HG02623 (cell line): ENCODE results near the gene SCUBE3.

Experiments used
- ATAC-seq: cut with Tn5 transposase; IDR thresholded peaks from one replicate; pipeline ENCODE4 v1.9.1; 2021; ENCODE audit warnings: moderate library complexity; ENCODE audit not compliant: unreplicated experiment

The SCUBE3 gene

GRCh38 chr6:35209081-35209480 is 4.7 kb upstream of the SCUBE3 start:
- no peak for ATAC-seq

GRCh38 chr6:35209622-35210247 is 4.0 kb upstream of the SCUBE3 start:
- ATAC-seq, result no peak

- no peak for ATAC-seq
Measured at GRCh38 chr6:35213298-35213791, 411 bp upstream of the SCUBE3 start.

- no peak for ATAC-seq
Measured at GRCh38 chr6:35214869-35215664, 1.3 kb downstream of the SCUBE3 start.

- no peak for ATAC-seq
Measured at GRCh38 chr6:35215665-35216411, 2.1 kb downstream of the SCUBE3 start.

- ATAC-seq, result no peak
Measured at GRCh38 chr6:35216412-35216732, 2.6 kb downstream of the SCUBE3 start.

GRCh38 chr6:35216851-35217811 is 3.4 kb downstream of the SCUBE3 start:
- ATAC-seq, result no peak

GRCh38 chr6:35218021-35218420 is 4.3 kb downstream of the SCUBE3 start:
- no peak for ATAC-seq

- no peak for ATAC-seq
Measured at GRCh38 chr6:35218456-35218855, 4.7 kb downstream of the SCUBE3 start.

GRCh38 chr6:35219683-35220326 is 6.0 kb downstream of the SCUBE3 start:
- ATAC-seq, result no peak

- ATAC-seq, result no peak
Measured at GRCh38 chr6:35220711-35221110, 7.0 kb downstream of the SCUBE3 start.

GRCh38 chr6:35223396-35223795 is 9.6 kb downstream of the SCUBE3 start:
- no peak for ATAC-seq

GRCh38 chr6:35224720-35225119 is 11.0 kb downstream of the SCUBE3 start:
- no peak for ATAC-seq

GRCh38 chr6:35228481-35228880 is 14.7 kb downstream of the SCUBE3 start:
- no peak for ATAC-seq

- no peak for ATAC-seq
Measured at GRCh38 chr6:35229304-35229703, 15.5 kb downstream of the SCUBE3 start.

GRCh38 chr6:35230498-35230897 is 16.7 kb downstream of the SCUBE3 start:
- no peak for ATAC-seq

GRCh38 chr6:35230950-35231349 is 17.2 kb downstream of the SCUBE3 start:
- ATAC-seq, result no peak

- ATAC-seq, result no peak
Measured at GRCh38 chr6:35231563-35231962, 17.8 kb downstream of the SCUBE3 start.

GRCh38 chr6:35234901-35235300 is 21.1 kb downstream of the SCUBE3 start:
- ATAC-seq, result no peak

- no peak for ATAC-seq
Measured at GRCh38 chr6:35236223-35236622, 22.5 kb downstream of the SCUBE3 start.
